GM12875 (cell line): ENCODE results near the gene KLHDC10.

Source experiments
- H3K4me3 ChIP-seq: one replicate; pipeline ENCODE4 v1.5.1; 2011; ENCODE audit warnings: low read depth, low read length, control low read depth
- CTCF ChIP-seq: IDR thresholded peaks from 2 replicates; pipeline ENCODE4 v1.5.1; 2011; ENCODE audit warnings: low read depth, mild to moderate bottlenecking, control low read depth, inconsistent platforms, low read length, moderate library complexity, borderline replicate concordance; ENCODE audit not compliant: insufficient read depth

The KLHDC10 gene

GRCh38 chr7:130069978-130070860 lies at the start of gene KLHDC10:
Gene KLHDC10 (plus strand): TSS chr7:130070534. CDS start chr7:130070644, 110 bp downstream.
- TF ChIP-seq CTCF: no peak
- peak within 1 kb of the TSS; percentile 71 for H3K4me3 ChIP-seq

GRCh38 chr7:130021105-130021834 lies 49.1 kb upstream of the KLHDC10 start:
- no peak overlapping the region for H3K4me3 ChIP-seq
- TF ChIP-seq CTCF: no peak

- TF ChIP-seq CTCF: no peak
- no peak overlapping the region for H3K4me3 ChIP-seq
These were observed 48.2 kb upstream of the KLHDC10 start for GRCh38 chr7:130022115-130022514.

GRCh38 chr7:130022623-130023175 lies 47.6 kb upstream of the KLHDC10 start:
- no peak for TF ChIP-seq CTCF
- H3K4me3 ChIP-seq: no peak overlapping the region

GRCh38 chr7:130024390-130024789 lies 45.9 kb upstream of the KLHDC10 start:
- no peak overlapping the region for H3K4me3 ChIP-seq
- no peak for TF ChIP-seq CTCF

- no peak overlapping the region for H3K4me3 ChIP-seq
- TF ChIP-seq CTCF: no peak
These were observed 37.6 kb upstream of the KLHDC10 start for GRCh38 chr7:130032698-130033097.
